ENCODE measurements around the gene FAM90A1.
"Not testable (repeated sequence)": the region's sequence is repeated elsewhere in the genome, so short reads cannot be mapped to it uniquely, and the experiment has no call there.

FAM90A1 gene

GRCh38 chr12:8233300-8233855 is 6.0 kb upstream of the FAM90A1 start:
- not testable (repeated sequence) for DNase-seq

- DNase-seq = peak; percentile 89
These were observed 4.5 kb upstream of the FAM90A1 start for GRCh38 chr12:8231666-8232608.

GRCh38 chr12:8231049-8231448 is 3.6 kb upstream of the FAM90A1 start:
- DNase-seq = not testable (repeated sequence)

GRCh38 chr12:8229486-8229885 is 2.1 kb upstream of the FAM90A1 start:
- DNase-seq = not testable (repeated sequence)

DNA sequence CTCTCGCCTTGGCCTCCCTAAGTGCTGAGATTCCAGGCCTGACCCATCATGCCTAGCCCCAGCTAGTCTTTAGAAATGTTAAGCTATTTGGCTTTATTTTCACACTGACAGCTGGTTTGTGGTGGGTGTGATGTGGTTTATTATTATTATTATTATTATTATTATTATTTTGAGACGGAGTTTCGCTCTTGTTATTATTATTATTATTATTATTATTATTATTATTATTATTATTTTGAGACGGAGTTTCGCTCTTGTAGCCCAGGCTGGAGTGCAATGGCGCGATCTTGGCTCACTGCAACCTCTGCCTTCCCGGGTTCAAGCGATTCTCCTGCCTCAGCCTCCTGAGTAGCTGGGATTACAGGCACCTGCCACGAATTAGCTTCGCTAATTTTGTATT is 1.2 kb upstream of the FAM90A1 start:
- DNase-seq = not testable (repeated sequence)

DNA sequence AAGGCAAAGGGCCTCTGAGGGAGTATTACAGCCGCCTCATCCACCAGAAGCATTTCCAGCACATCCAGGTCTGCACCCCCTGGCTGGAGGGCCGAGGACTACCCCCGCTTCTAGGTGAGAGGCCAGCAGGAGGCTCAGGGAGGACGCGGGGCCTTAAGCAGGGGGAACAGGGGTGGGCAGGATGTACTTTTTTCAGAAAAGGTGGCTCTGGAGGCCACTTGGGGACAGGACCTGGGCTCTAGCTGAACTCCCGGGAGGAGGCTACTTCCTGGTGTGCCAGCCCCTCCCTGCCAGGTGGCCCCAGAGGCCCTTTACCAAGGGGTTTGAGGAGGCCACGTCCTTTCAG is 287 bp upstream of the FAM90A1 start:
- not testable (repeated sequence) for DNase-seq

GRCh38 chr12:8226355-8226754 is 1.1 kb downstream of the FAM90A1 start:
- no peak for DNase-seq

GRCh38 chr12:8224782-8225181 is 2.6 kb downstream of the FAM90A1 start:
- DNase-seq = not testable (repeated sequence)

- not testable (repeated sequence) for DNase-seq
These were observed 3.8 kb downstream of the FAM90A1 start for GRCh38 chr12:8223646-8224045.

DNA sequence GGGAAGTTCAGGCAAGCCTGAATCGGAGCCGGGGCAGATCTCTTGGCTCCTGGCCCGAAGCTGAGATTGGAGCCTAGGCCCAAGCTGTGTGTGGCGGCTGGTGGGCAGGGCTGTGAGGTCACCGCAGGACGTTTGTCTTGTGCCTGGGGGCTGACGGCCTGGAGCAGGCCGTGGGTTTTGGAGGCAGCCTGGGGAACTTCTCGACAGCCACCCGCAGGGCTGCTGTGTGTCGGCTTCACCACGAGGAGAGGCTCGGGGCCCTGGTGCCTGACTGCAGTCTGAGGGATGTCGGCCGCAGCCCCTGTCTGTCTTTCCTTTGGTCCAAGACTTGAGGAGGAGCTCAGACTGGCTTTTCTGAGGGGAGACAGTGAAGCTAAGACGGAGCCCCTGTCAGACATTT is 5.1 kb downstream of the FAM90A1 start:
- not testable (repeated sequence) for DNase-seq

DNA sequence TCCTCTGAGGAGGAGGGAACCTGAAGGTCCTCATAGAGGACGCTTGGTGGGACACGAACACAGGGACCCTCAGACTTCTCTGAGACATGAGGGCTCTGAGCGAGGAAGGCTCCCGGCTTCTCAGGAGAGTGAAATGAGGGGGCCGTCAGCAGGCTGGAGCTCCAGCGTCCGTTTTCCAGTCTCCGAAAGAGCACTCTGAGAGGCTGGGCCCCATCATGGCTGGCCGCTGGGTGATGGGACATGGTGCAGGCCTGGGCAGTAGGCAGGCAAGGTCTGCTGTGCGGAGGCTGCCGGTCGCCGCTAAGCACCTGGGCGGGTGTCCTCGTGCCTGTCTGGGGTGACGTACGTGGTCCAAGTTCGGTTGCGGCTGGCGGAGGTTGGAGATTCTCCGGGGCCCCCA is 5.6 kb downstream of the FAM90A1 start:
- not testable (repeated sequence) for DNase-seq

DNA sequence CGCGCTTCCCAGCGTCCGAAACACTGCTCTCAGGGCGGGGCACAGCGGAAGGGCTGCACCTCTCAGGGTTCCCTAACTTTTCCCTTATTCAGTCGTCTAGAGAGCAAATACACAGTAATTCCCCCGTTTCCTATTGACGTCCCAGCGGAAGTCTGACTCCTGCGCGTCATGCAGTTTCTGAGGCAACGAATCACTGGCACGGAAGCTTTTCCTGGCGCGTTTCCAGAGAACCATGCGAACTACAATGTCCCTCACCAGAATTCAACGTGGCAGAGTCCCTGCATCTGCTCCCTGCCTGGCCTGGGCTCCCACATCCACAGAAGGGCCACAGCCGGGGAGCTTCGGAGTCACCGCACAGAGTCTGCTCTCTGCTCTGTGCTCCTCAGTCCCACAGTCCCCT is 6.0 kb downstream of the FAM90A1 start:
- not testable (repeated sequence) for DNase-seq

DNA sequence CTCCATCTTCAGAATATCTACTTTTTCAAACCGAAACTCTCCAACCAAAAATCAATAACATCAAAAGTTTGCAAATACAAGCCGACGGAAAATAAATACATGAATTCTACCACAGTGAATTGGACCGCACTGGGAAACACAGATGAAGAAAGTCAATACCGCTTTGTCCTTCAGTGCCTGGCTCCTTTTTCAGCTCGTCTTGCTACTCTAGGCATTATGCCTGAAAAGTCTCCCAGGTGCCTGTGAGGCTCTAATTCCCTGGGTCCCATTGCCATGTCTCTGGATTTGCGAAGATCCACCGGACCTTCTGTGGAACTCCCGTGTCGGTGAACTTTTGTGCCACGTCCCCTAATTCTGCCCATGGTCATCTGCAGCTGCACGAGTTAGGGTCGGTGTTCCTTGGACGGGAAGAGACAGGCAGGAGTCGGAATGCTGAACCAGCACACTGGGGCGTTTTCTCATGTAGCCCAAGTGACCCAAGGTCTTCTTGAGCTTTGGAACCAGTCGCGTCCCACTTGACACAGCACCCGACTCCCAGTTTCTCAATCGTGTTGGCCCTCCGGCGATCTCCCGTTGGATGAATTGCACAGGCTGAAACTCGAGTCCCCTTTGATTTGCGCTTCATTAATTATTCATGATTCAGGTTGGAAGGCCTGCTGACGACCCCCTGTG is 8.6 kb downstream of the FAM90A1 start:
- DNase-seq = not testable (repeated sequence)

GRCh38 chr12:8197685-8198308 is 29.6 kb downstream of the FAM90A1 start:
- peak; percentile 93 for DNase-seq

DNA sequence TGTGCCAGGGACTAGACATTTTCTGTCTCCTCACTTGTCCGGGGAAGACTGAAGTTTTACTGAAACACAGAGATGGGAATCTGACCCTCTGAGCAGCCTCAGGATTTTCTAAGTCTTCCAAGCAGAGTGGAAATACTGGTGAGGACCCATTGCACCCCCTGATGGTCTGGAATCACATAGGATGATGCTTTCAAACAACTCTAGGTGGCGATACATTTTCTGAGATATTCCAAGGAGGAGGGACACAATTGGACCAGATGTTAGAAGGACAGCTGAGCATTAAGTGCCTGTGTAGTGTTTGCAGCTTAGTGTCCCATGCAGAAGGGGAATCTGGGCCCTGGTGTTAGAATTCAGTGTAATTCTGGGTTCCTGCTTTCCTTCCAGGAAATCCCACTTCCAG is 39.3 kb downstream of the FAM90A1 start:
- not testable (repeated sequence) for DNase-seq

- DNase-seq = not testable (repeated sequence)
These were observed 43.2 kb downstream of the FAM90A1 start for GRCh38 chr12:8184206-8184605.

DNA sequence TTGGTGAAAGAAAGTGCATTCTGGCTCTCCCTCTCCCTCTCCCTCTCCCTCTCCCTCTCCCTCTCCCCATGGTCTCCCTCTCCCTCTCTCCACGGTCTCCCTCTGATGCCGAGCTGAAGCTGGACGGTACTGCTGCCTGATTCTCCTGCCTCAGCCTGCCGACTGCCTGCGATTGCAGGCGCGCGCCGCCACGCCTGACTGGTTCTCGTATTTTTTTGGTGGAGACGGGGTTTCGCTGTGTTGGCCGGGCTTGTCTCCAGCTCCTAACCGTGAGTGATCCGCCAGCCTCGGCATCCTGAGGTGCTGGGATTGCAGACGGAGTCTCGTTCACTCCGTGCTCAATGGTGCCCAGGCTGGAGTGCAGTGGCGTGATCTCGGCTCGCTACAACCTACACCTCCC is 44.1 kb downstream of the FAM90A1 start:
- not testable (repeated sequence) for DNase-seq

DNA sequence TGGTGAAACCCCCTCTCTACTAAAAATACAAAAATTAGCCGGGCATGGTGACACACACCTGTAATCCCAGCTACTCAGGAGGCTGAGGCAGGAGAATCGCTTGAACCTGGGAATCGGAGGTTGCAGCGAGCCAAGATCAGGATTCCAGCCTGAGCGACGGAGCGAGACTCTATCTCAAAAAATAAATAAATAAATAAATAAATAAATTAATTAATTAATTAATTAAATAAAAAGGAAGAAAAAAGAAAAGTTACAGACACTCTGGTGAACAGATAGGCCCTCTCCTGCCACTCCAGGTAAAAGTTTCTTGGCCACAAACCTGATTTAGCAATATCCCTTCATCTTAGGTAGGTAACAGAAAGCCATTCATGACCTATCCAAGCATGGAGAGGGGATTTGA is 44.5 kb downstream of the FAM90A1 start:
- DNase-seq = not testable (repeated sequence)

DNA sequence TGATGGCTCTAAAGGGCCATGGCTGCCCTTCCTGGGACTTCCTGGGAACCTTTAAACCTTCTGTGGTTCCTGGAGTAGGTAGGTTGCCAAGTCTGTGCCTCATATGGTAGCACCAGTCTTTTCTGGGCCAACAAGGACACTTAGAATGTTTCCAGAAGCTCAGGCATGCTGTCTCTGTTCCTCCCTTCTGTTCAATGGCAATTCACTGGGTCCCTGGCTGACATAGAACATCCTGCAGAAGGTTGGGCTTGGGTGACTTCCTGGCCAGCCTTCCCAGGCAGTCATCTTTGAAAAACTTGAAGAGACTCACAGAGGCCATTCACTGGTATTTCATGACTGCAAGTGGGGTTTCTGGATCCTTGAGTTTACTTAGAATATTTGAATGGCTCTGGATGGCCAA is 46.1 kb downstream of the FAM90A1 start:
- DNase-seq = peak; percentile 9

- DNase-seq = peak; percentile 69
These were observed 47.3 kb downstream of the FAM90A1 start for GRCh38 chr12:8179989-8180585.

DNA sequence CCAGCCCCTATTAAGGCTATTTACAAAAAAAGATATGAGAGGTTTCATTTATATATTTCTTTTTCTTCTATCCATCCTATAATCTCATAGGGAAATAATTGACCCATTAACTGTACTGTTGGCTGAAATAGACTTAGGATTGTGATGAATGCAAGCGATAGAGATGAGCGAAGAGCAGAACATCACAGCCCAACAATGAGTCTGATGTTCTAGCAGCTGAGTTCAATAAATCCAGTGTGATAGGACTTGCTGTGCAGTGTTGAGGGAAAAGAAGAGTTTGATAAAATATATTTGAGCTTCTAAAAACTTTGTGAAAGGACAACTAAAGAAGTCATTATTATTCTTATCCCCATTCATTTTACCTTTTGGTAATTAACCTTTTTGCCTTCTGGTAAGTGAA is 54.5 kb downstream of the FAM90A1 start:
- not testable (repeated sequence) for DNase-seq

Data from fibroblast of skin of back (primary cell).